ENCODE measurements around the gene FKBP7.

FKBP7 gene

GRCh38 chr2:178510384-178510783, 32.0 kb upstream of the FKBP7 start:
- Histone ChIP-seq H3K4me3 (ENCODE audit: low read depth, low read length) (no peak overlapping the region), H3K36me3 (no peaks in the 10 kb centered on the region), H3K9me3 (no peaks in the 10 kb centered on the region), H3K27me3 (no peaks in the 10 kb centered on the region), H3K4me1 (no peaks in the 10 kb centered on the region)
- TF ChIP-seq CTCF (IDR thresholded peaks at IDR 0.05; ENCODE audit: low read depth, low read length) = no peak
- DNase-seq = no peak

- no peaks in the 10 kb centered on the region for H3K9me3 ChIP-seq
Measured at GRCh38 chr2:178508646-178509045, 30.2 kb upstream of the FKBP7 start.

GRCh38 chr2:178506949-178507348, 28.5 kb upstream of the FKBP7 start:
- H3K9me3 ChIP-seq = no peaks in the 10 kb centered on the region
- no peak overlapping the region for H3K4me3 ChIP-seq (ENCODE audit: low read depth, low read length)
- H3K4me1 ChIP-seq = no peaks in the 10 kb centered on the region
- H3K27me3 ChIP-seq = no peaks in the 10 kb centered on the region
- TF ChIP-seq CTCF (IDR thresholded peaks at IDR 0.05; ENCODE audit: low read depth, low read length) = no peak
- no peak for DNase-seq
- H3K36me3 ChIP-seq = no peaks in the 10 kb centered on the region

More at GRCh38 chr2:178508646-178509045, 30.2 kb upstream of the FKBP7 start:
- Histone ChIP-seq H3K27me3 (no peaks in the 10 kb centered on the region), H3K4me3 (ENCODE audit: low read depth, low read length) (no peak overlapping the region), H3K36me3 (no peaks in the 10 kb centered on the region), H3K4me1 (no peaks in the 10 kb centered on the region)
- TF ChIP-seq CTCF (IDR thresholded peaks at IDR 0.05; ENCODE audit: low read depth, low read length) = no peak
- DNase-seq = no peak

GRCh38 chr2:178506524-178506923, 28.1 kb upstream of the FKBP7 start:
- H3K4me3 ChIP-seq (ENCODE audit: low read depth, low read length) = no peak overlapping the region
- no peak for TF ChIP-seq CTCF (IDR thresholded peaks at IDR 0.05; ENCODE audit: low read depth, low read length)

GRCh38 chr2:178506101-178506500, 27.7 kb upstream of the FKBP7 start:
- no peak for DNase-seq
- no peaks in the 10 kb centered on the region for H3K27me3 ChIP-seq
- no peaks in the 10 kb centered on the region for H3K4me1 ChIP-seq
- H3K36me3 ChIP-seq = no peaks in the 10 kb centered on the region
- TF ChIP-seq CTCF (IDR thresholded peaks at IDR 0.05; ENCODE audit: low read depth, low read length) = no peak
- no peaks in the 10 kb centered on the region for H3K9me3 ChIP-seq
- no peak overlapping the region for H3K4me3 ChIP-seq (ENCODE audit: low read depth, low read length)

More at GRCh38 chr2:178506524-178506923, 28.1 kb upstream of the FKBP7 start:
- Histone ChIP-seq H3K4me1 (no peaks in the 10 kb centered on the region), H3K27me3 (no peaks in the 10 kb centered on the region), H3K9me3 (no peaks in the 10 kb centered on the region), H3K36me3 (no peaks in the 10 kb centered on the region)
- DNase-seq = no peak

GRCh38 chr2:178502751-178503150, 24.4 kb upstream of the FKBP7 start:
- H3K9me3 ChIP-seq = no peaks in the 10 kb centered on the region
- H3K27me3 ChIP-seq = no peaks in the 10 kb centered on the region
- H3K4me3 ChIP-seq (ENCODE audit: low read depth, low read length) = no peak overlapping the region
- H3K4me1 ChIP-seq = no peaks in the 10 kb centered on the region
- TF ChIP-seq CTCF (IDR thresholded peaks at IDR 0.05; ENCODE audit: low read depth, low read length) = no peak
- H3K36me3 ChIP-seq = no peaks in the 10 kb centered on the region
- no peak for DNase-seq
